Measurements from ENCODE around the gene MIPOL1. TPM values are rescaled to one million over a fixed set of nuclear protein-coding genes. Genes with fewer than 3 reads are reported as not detected.
"Not testable (repeated sequence)": the region's sequence is repeated elsewhere in the genome, so short reads cannot be mapped to it uniquely, and the experiment has no call there.

MIPOL1 gene
- total RNA-seq, 1 donor from 2014 or later = 0.02 TPM

DNA sequence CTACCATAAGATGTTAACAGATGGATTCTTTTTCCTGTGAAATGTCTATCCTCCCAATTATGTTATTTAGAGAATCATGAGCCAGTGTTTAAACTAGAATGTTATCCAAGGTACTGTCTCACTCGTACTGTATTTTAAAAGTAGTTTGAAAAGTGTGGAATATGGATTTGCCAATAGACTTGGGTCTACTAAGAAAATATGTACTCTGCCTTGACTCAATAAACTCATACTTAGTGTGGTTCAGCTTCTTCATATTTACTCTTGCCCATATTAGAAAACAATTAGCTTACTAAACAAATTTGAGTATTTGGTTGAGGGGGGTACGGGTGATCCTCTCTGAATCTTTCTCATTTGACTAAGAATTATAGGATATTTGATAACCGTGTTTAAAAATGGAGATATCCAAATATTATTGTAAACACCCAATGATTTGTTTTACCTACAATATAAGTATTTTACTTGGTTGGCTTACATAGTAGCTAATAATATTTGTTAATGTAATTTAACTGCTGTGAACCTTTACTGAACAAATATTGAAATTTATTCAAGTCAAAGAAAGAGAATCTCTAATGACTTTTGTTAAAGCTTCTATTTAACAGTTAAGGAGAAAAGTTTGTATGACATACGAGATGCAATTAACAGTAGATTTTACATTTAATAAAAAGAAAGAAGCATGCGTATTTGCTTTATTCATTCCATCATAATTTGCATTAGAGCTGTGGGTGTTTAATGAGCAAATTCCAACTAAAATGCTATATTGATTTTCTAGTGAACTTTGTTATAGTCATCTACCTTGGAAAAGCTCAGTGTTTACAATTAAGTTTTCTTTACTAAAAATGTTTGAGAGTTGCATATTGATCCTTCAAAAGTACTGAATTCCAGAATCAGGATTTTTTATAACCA is 81.2 kb downstream of the MIPOL1 start:
- intact Hi-C loops (cut with micrococcal nuclease) = no loop called here

DNA sequence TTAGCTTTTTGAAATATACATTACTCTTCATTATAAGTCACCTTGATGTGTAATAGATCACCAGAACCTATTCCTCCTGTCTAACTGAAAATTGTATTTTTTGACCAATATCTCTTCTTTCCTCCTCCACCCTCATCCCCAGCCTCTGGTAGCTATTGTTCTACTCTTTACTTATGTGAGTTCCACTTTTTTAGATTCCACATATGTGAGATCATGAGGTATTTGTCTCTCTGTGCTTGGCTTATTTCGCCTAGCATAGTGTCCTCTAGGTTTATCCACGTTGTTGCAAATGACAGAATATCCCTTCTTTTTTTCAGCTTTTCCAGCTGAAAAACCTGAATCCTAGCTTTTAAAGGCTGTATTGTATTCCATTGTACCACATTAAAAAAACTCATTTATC is 82.1 kb downstream of the MIPOL1 start:
- intact Hi-C loops (cut with micrococcal nuclease) = no loop called here

DNA sequence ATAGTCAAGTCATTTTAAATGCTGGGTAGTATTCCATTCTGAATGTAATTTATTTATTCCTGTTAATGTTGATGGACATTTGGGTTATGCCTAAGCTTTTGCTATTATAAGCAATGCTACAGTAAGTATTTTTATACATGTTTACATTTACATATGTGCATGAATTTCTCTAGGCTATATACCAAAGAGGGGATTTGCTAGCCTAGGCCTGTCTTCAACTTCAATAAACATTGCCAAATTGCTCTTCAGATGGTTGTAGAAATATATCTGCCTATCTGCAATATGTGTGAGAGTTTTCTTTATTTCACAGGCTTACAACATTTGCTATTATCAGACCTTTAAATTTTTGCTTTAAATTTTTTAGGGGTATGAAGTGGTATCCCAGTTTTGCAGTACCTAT is 87.0 kb downstream of the MIPOL1 start:
- intact Hi-C loops (cut with micrococcal nuclease) = no loop called here

DNA sequence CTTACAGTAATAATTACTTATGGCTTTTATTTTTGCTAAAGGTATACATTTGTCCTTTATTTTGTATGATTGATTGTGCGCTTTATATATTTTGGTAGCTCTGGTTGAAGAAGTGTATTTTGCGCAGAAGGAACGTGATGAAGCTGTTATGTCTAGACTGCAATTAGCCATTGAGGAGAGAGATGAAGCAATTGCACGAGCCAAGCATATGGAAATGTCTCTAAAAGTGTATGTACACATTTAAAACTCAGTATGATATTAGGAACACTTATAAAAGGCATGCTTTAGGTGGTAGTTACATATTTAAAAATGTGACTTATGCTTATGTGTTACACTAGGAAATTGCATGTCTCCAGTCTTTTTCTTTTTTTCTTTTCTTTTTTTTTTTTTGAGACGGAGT is 87.5 kb downstream of the MIPOL1 start:
- intact Hi-C loops (cut with micrococcal nuclease) = no loop called here

DNA sequence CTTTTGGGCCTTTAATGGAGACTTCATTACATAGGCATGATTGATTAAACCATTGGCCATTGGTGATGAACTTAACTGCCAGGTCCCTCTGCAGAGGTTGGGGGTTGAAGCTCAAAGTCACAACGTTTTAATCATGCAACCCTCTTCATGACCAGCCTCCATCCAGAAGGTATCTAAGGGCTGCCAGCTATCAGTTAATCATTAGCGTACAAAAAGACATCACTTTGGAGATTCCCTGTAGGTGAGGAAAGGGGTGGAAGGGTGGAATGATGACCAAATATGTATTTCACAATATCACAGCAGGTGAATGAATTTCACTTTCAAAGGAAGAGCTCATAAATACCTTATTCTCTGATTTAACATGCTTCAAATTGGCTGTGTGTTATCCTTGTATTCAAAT is 92.0 kb downstream of the MIPOL1 start:
- intact Hi-C loops (cut with micrococcal nuclease) = no loop called here

DNA sequence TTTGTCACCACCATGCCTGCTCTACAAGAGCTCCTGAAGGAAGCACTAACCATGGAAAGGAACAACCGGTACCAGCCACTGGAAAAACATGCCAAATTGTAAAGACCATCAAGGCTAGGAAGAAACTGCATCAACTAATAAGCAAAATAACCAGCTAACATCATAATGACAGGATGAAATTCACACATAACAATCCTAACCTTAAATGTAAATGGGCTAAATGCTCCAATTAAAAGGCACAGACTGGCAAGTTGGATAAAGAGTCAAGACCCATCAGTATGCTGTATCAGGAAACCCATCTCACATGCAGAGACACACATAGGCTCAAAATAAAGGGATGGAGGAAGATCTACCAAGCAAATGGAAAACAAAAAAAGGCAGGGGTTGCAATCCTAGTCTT is 97.5 kb downstream of the MIPOL1 start:
- intact Hi-C loops (cut with micrococcal nuclease) = not testable (repeated sequence)

DNA sequence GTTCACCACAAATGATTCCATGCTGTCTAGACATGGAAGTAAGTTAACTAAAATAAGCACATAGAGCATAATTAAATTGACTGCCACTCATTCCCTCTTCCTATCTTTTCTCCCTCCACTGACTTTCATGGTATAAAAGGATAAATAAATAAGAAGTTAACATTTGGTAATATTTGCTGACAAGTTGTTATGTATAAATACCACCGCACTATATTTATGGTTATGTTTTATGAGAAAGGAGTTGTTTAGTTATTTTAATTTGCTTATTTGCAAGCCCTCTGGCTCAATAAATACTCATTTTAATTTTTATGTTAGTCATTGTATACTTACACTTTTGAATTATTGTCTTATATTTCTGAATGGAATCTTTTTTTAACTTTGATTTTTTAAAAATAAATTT is 113.5 kb downstream of the MIPOL1 start:
- intact Hi-C loops (cut with micrococcal nuclease) = no loop called here

DNA sequence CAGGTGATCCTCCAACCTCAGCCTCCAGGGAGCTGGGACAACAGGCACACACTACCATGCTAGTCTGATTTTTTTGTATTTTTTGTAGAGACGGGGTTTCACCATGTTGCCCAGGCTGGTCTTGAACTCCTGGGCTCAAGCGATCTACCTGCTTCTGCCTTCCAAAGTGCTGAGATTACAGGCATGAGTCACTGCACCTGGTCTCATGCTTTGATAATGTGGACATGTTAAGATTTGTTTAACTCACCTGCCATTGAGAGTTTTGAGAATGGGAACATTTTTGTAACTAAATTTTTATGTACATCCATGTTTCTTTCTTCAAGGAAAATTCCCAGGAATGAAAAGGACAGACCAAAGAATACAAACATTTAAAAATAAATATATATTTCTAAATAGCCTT is 121.2 kb downstream of the MIPOL1 start:
- intact Hi-C loops (cut with micrococcal nuclease) = no loop called here

DNA sequence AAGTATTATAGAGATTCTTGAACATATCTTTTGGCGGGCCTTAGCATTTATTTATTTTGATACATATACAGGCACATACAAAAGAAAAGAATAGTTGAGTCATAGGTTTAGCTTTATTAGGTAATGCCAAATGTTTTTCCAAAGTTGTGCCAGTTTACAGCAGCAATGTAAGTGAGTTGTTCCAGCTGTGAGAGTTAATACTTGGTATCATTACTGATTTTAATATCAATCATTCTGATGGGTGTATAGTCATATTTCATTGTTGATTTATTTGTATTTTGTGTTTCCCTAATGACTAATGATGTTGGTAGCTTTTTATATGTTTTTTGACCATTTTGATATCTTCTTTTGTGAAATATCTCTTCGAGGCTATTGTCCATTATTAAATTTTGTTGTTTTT is 122.4 kb downstream of the MIPOL1 start:
- intact Hi-C loops (cut with micrococcal nuclease) = no loop called here

DNA sequence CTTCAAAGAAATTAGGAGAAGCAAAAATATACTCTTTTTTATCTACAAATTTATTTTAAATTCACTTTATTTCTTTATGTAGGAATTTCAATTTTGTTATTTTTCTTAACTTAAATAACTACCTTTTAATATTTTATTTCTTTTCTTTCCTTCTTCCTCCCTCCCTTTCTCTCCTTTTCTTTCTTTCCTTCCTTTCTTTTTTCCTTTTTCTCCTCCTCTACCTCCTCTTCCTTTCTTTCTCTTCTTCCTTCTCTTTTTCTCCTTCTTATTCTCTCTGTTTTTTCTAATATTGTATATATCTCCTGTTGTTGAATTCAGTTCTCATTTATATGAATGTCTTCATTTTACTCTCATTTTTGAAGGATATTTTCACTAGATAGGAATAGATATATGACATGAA is 127.6 kb downstream of the MIPOL1 start:
- intact Hi-C loops (cut with micrococcal nuclease) = no loop called here

DNA sequence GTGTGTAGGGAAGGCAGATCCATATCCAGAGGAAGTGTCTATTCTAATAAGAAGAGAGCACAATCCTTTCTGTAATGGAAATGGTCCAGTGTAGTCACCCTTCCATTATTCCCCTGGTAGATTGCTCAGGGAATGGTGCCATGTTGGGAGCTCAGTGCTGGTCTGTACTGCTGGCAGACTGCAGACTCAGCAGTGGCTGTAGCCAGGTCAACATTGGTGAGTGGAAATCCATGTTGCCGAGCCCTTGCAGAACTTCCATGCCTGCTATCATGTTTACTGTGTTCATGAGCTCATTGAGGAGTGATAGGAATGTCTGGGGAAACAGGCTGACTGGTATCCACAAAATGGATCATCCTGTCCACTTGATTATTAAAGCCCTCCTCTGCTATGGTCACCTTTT is 128.7 kb downstream of the MIPOL1 start:
- intact Hi-C loops (cut with micrococcal nuclease) = no loop called here

DNA sequence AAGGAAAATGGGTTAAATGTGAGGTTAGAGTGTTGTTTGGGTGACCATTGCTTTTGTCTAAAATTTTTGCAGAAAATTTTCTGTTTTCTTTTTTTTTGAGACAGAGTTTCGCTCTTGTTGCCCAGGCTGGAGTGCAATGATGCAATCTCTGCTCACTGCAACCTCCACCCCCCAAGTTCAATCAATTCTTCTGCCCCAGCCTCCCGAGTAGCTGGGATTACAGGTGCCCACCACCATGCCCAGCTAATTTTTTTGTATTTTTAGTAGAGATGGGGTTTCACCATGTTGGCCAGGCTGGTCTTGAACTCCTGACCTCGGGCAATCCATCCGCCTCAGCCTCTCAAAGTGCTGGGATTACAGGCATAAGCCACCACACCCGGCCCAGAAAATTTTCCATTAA is 130.2 kb downstream of the MIPOL1 start:
- intact Hi-C loops (cut with micrococcal nuclease) = not testable (repeated sequence)

DNA sequence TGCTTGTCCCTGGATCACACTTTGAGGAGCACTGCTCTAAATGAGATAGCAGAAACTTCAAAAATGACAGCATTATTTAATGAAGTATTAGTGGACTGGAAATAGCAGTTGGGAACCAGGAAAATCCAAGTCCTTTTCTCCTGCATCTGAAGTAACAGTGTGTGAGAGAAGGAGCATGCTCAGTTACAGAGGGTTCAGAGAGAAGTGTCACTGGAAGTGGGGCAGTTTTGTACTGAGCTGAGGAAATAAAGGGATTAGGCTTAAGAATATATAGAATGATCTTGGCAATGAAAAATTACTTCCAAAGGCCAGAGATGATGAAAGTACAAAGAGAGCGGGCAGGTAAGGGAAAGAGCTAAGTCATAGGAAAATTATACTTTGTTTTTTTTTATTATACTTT is 130.9 kb downstream of the MIPOL1 start:
- intact Hi-C loops (cut with micrococcal nuclease) = no loop called here

DNA sequence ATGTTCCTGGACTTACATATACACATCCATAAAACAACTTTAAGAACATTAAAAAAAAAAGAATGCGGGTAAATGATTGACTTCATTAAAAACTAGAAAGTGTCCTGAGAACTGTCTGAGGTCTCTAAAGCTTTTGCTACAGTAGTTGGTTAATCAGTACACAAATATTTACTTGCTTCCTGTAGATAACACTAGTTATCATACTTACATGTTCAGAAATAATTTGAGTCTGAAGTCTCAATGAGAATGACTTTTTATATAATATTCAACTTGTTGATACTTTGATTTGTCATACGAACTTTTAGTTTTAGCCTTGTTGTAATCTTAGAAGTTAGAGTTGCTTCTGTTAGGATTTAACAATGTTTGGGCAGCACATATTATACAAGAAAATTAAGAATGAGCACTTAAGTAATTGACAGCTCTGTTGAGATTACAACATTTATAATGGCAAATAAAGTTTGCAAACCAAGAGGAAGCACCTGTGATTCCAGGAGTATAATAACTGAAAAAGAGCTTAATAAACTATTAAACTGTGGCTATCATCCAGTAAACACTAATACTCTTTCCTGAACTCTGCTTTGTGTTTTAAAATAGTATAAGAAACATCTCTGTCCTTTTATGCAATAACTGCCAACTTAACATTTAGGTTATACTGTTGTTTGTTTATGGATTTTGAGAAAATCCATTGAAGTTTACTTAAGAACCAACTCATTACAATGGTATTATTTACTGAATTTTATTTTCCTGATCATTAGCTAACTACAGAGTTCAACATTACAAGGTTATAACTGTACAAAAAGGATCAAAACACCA is 131.7 kb downstream of the MIPOL1 start:
- intact Hi-C loops (cut with micrococcal nuclease) = no loop called here

DNA sequence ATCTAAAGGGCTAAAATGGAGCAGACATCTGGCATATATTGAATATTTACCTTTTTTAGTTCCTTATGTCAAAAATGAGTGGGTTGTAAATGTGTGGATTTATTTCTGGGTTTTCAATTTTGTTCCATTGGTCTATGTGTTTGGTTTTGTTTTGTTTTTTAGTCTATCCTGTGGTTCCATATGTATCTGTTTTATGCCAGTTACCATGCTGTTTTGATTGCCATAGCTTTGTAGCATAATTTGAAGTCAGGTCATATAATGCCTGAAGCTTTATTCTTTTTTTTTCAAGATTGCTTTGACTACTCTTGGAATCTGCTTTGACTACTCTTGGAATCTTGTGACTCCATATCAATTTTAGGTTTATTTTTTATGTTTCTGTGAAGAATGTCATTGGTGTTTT is 133.2 kb downstream of the MIPOL1 start:
- intact Hi-C loops (cut with micrococcal nuclease) = no loop called here

DNA sequence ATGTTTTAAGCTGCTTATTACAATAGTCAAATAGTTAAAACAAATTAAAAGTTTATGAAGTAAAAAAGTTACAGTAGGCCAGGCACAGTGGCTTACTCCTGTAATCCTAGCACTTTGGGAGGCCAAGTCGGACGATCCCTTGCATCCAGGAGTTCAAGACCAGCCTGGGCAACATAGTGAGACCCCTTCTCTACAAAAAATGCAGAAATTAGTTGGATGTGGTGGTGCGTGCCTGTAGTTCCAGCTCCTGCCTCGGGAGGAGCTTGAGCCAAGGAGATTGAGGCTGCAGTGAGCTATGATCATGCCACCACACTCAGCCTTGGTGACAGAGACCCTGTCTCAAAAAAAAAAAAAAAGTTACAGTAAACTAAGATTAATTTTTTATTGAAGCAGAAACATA is 142.6 kb downstream of the MIPOL1 start:
- intact Hi-C loops (cut with micrococcal nuclease) = no loop called here

DNA sequence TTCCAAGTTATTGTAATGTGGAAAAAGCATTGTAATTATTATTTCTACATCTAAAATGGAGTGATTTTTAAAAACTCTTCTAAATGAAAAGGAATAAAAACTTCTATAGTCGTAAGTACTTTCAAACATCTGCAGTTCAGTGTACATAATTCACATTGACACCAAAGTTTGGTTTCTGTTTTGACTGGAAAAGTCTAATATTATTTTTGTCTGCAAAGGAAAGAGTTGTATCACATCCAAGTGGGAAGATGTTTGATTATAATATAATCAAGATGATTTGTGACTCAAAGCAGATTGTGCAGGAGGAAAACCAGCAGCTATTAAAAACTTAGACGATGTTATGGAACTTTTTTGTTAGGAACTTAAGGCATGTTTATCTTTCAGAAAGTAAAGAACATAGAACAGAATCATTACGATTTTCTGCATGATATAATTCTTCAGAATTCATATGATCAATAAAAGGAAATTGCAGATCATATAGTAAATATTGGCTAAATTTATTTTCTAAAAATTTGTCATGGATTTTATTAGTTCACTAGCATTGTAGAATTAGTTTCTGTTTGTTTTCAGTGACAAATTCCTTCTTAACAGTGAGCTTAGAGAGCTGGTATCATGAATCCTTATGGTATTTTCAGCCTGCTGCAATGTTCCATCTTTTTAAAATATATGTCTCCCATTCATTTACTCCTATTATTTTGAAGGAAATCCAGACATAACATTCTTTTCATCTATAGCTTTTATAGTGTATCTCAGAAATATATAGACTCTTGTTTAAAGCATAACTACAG is 145.8 kb downstream of the MIPOL1 start:
- intact Hi-C loops (cut with micrococcal nuclease) = no loop called here

DNA sequence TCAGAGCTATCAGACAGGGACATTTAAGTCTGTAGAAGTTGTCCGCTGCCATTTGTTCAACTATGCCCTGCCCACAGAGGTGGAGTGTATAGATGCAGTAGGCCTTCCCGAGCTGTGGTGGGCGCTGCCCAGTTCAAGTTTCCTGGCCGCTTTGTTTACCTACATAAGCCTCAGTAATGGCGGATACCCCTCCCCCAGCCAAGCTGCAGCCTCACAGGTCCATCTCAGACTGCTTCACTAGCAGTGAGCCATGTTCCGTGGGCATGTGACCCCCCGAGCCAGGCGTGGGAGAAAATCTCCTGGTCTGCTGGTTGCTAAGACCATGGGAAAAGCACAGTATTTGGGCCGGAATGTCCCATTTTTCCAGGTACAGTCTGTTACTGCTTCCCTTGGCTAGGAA is 165.9 kb downstream of the MIPOL1 start:
- intact Hi-C loops (cut with micrococcal nuclease) = no loop called here

DNA sequence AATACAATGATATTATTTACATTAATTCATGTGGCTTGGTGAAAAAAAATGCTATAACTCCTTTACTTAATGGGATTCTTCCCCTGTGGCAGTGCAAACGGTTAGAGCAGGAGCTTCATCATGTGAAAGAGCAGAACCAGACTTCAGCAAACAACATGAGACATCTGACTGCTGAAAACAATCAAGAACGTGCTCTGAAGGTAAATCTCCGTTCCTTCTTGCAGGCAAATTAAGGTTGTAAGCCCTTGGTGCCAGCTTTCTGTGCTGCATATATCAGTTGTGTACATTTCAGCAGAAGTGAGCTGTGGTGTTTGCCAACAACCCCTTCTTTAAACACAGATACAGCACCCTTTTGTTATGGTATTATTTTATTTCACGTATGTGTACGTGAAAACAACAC is 171.7 kb downstream of the MIPOL1 start:
- intact Hi-C loops (cut with micrococcal nuclease) = no loop called here

DNA sequence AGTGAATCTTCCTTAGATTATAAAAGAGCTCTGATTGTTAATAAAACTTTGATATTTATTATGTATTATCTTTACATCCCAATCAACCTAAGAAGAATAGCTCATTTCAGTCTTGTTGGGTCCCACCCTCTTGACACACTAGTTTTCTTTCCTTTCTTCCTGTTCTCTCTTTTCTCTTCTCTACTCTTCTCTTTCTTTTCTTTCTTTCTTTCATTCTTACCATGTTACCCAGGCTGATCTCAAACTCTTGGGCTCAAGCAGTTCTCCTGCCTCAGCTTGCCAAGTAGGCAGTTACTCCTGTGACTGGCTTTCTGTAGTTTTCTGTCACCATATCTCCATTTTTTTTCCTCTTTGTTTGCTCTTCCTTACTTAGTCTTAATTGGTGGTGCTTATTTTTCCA is 177.8 kb downstream of the MIPOL1 start:
- intact Hi-C loops (cut with micrococcal nuclease) = no loop called here

DNA sequence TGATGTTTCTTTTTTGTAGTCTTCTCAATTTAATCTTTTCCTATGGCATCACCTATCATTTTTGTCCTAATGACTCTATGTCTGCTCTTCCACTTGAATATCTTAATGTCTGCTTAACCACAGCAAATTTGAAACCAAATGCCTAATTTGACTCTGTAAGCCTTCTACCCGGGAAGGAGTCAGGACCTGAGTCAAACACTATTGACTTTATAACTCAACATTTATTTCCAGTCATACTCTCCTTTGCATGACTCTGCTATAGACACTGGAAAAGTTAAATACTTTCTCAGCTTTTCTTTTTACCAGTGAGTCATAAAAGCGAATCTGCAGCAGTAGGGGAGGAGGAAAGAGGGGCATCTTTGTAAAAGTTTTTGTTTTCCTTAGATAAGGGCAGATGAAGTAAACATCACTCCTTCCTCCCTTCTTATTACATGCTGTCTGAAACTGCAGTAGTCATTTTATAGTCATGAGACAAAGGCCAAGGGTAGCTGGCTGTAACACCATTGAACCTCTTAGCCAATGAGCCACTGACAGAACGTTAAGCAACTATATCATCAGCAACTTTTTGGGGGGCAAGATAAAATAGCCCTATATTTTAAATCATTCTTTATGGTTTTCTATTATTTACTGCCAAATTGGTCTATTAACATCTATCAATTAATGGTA is 179.3 kb downstream of the MIPOL1 start:
- intact Hi-C loops (cut with micrococcal nuclease) = no loop called here

All from T-helper 1 cell treated with Interleukin-12 subunit alpha and Interleukin-12 subunit beta and Interleukin-4 antibody, amounts not matched to agents 30 ng/mL and 1 ng/mL, for 36 hours (primary cell).